Measurements from ENCODE around the gene MAGI2.
"Not testable (repeated sequence)": the region's sequence is repeated elsewhere in the genome, so short reads cannot be mapped to it uniquely, and the experiment has no call there.

The MAGI2 gene

GRCh38 chr7:78323118-78323517 lies 1130.3 kb downstream of the MAGI2 start:
- no peak for DNase-seq

DNA sequence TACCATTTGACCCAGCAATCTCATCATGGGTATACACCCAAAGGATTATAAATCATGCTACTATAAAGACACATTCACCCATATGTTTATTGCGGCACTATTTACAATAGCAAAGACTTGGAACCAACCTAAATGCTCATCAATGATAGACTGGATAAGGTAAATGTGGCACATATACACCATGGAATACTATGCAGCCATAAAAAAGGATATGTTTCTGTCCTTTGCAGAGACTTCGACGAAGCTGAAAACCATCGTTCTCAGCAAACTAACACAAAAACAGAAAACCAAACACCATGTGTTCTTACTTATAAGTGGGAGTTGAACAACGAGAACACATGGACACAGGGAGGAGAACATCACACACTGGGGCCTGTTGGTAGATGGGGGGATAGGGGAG lies 1131.2 kb downstream of the MAGI2 start:
- not testable (repeated sequence) for DNase-seq

GRCh38 chr7:78317371-78317770 lies 1136.1 kb downstream of the MAGI2 start:
- DNase-seq: no peak

DNA sequence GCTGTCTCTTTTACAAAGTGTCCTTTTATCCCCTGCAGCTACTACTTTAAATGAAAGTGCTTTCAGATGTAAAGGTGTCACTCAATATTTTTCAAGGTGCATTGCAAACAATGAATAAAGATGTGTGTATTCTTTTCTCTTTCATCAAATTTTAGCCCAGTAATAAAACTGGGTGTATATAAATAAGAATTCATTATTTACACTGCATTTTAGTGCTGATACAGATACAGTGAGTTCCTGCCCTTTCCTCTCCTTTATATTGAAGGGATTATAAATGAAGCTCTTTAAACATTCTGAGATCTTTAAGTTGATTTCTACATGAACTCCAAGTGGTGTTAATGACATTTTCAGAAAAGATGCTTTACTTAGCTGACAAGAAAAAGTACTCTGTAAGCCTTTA lies 1137.4 kb downstream of the MAGI2 start:
- no peak for DNase-seq

DNA sequence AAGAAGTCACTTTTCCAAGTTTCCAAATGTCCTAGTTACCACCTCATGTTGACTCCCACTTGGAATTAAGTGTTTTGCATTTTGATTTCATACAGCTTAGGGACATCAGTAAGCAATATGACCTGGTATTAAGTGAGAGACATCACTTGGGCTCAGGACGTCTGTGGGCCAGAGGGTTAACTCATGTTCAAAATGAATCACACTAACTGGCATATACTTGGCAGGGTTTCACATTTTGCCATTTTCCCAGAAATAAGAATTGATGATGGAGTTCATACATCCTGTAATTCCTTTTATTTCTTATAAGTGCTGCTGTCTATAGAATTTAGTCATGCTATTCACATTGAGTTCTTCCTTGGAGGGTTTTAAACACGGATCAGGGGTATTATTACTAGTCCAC lies 1138.3 kb downstream of the MAGI2 start:
- no peak for DNase-seq

DNA sequence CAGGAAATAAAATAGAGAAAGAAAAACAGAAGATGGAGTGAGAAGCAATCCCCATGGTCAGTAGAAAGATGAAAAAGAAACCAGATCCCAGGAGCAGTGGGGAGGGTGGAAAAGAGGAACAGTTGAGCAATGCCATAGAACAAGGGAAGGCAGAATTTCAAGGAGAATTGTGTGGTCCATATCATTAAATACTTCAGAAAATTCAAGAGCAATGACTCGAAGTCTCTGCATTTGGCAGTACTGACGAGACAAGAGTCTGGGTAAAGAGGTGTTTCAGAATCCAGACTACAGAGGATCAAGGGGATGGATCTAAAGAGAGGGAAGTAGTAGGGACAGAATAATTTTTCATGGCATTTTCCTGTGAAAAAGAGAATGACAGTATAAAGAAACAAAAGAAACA lies 1142.3 kb downstream of the MAGI2 start:
- no peak for DNase-seq

GRCh38 chr7:78307892-78308291 lies 1145.6 kb downstream of the MAGI2 start:
- no peak for DNase-seq

DNA sequence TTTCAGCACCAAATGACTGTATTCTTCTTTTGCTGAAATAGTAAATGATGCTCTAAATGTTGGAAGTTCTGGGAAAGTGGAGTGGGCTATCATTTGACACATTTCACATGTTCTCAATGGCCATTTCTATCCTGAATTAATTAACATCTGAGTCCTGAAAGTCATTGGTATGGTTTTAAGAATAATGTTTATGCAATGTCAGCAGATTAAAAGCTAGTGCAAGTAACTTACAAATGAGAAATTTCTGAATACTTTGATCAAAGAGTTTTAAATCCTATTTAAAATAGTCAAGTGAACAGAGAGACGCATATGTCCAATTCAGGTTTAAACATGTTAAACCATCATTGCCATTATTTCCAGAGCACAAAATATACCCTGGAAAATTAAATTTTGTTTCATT lies 1146.8 kb downstream of the MAGI2 start:
- DNase-seq: no peak

- no peak for DNase-seq
Measured at GRCh38 chr7:78301407-78301806, 1152.1 kb downstream of the MAGI2 start.

- no peak for DNase-seq
Measured at GRCh38 chr7:78299088-78299487, 1154.4 kb downstream of the MAGI2 start.

- DNase-seq: no peak
Measured at GRCh38 chr7:78296644-78297371, 1156.7 kb downstream of the MAGI2 start.

GRCh38 chr7:78296046-78296597 lies 1157.3 kb downstream of the MAGI2 start:
- no peak for DNase-seq

GRCh38 chr7:78289471-78289870 lies 1164.0 kb downstream of the MAGI2 start:
- DNase-seq: not testable (repeated sequence)

DNA sequence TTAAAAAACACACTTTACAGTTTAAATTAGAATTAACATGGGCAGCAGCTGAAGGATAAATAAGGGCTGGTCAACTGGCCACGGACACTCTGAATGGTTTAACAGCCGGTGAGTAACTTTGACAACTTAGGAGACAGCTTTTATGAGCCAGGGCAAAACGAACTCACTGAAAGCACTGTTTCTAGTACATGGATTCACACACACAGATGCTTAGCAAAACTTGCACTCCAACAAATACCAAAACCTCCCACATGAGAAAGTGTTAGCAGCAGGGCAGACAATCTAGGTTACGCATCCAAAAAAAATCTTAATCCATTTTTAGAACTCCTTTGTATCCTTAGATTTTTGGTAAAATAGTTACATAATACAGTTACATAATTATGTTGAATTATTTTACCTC lies 1168.5 kb downstream of the MAGI2 start:
- DNase-seq: no peak

- no peak for DNase-seq
Measured at GRCh38 chr7:78280276-78280675, 1173.2 kb downstream of the MAGI2 start.

DNA sequence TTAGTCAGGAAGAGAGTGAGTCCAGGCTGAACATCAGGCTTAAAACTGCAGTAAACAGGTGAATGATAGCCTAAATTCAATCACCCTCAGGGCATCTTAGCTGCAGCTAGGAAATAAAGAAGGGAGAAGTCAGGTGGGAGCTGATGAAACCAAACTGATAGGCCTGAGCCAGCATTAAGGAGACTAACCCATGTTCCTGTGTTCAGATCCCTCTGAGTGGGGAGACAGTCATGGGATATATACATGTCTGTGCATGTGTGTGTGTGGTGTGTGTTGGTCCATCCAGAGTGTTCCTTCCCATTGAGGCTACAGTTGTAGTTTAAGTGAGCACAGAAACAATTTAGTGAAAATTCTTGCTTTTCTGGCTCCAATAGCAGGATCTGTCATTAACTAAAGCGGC lies 1174.0 kb downstream of the MAGI2 start:
- DNase-seq: no peak

- no peak for DNase-seq
Measured at GRCh38 chr7:78279032-78279431, 1174.4 kb downstream of the MAGI2 start.

DNA sequence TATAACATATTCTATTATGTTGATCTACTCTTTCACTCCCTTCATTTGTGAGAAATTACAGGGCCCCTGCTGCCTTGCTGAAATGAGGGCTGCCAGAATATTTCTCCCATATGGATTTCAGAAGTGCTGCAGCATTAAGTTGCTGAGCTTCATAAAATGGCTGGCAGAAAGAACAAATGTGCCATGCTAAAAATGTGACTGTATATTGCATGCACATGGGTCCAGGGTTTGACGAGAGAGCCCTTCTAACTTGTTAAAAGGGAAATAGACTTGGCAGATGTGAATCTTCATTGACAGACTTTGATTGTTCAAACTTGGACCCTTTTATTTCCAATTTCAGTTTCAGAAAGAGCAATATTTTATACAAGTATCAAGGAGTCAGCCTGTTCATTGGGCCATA lies 1186.3 kb downstream of the MAGI2 start:
- DNase-seq: no peak

- no peak for DNase-seq
Measured at GRCh38 chr7:78265486-78265885, 1188.0 kb downstream of the MAGI2 start.

DNA sequence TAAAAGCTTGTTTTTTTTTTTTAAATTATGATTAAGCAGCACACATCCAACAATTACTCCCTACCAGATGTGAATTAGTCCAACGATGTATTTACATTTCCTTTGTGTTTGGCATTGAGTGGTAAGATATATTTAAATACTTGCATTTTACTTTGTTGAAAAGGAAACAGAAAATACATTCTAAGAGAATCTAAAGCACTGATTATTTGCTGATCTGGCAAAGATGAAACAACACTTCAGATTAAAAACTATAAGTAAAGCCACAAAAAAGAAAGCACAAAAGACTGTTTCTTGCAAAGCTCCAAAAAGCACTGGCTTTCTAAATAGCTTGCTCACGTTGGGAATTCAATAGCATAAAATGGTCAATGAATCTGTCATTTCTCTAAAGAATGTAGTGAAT lies 1188.4 kb downstream of the MAGI2 start:
- DNase-seq: no peak

GRCh38 chr7:78264105-78264504 lies 1189.4 kb downstream of the MAGI2 start:
- DNase-seq: no peak

GRCh38 chr7:78261739-78262138 lies 1191.7 kb downstream of the MAGI2 start:
- no peak for DNase-seq

GRCh38 chr7:78261302-78261701 lies 1192.2 kb downstream of the MAGI2 start:
- no peak for DNase-seq

DNA sequence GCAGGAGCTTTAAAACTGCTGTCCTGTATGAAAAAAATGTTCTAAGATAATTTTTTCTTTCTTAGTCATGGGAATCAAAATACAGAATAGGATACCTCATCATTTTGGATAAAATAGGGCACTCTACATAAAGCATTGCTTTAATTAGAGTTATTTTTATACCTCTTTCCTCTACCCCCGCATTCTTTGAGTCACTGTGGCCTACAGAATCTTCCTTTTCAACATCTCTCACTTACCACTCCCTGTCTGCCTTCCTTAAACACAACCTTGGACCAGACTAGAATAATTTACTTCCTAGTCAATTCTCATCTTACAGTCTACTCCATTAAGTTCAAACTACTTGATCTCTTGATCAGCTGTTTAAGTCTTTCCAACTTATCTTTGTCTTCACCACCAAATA lies 1192.6 kb downstream of the MAGI2 start:
- no peak for DNase-seq

- DNase-seq: no peak
Measured at GRCh38 chr7:78254726-78255055, 1198.8 kb downstream of the MAGI2 start.
